Progenitor cell of endocrine pancreas (in vitro differentiated cells): ENCODE data around the gene C1QTNF5. TPM values are rescaled to one million over a fixed set of nuclear protein-coding genes. Genes with fewer than 3 reads are reported as not detected.

Source experiments
- DNase-seq: peaks from one replicate; pipeline ENCODE4 v3.0.0; 2021; ENCODE audit warnings: low spot score; ENCODE audit not compliant: unreplicated experiment
- H3K27ac Mint-ChIP-seq: 2 replicates; pipeline ENCODE4 v1.8.0; 2021; ENCODE audit warnings: mild to moderate bottlenecking, moderate library complexity, mixed read lengths
- H3K27me3 Mint-ChIP-seq: 2 replicates; pipeline ENCODE4 v1.8.0; 2021; ENCODE audit warnings: mixed read lengths
- H3K36me3 Mint-ChIP-seq: 2 replicates; pipeline ENCODE4 v1.8.0; 2022; ENCODE audit warnings: mixed read lengths; ENCODE audit not compliant: insufficient read depth
- H3K4me1 Mint-ChIP-seq: 2 replicates; pipeline ENCODE4 v1.8.0; 2021; ENCODE audit warnings: low read depth, mixed read lengths
- H3K4me3 Mint-ChIP-seq: 2 replicates; pipeline ENCODE4 v1.8.0; 2021; ENCODE audit warnings: low read depth, mild to moderate bottlenecking, moderate library complexity, mixed read lengths
- H3K9me3 Mint-ChIP-seq: 2 replicates; pipeline ENCODE4 v1.8.0; 2021; ENCODE audit warnings: low read depth, mixed read lengths
- total RNA-seq: library from RNA; stranded (reverse); gene quantifications from 2 replicates; pipeline ENCODE4 v1.2.1, GENCODE V29; 2021
- TF ChIP-seq, protein P1 (sequence below): fragments of 200-600 bp; sonication (generic); IDR thresholded peaks from one replicate; pipeline ENCODE4 v1.5.0; 2021; ENCODE audit warnings: antibody characterized with exemption, mild to moderate bottlenecking; ENCODE audit not compliant: unreplicated experiment

Gene C1QTNF5
- total RNA-seq, 1 donor from 2014 or later: 0.31 TPM

DNA sequence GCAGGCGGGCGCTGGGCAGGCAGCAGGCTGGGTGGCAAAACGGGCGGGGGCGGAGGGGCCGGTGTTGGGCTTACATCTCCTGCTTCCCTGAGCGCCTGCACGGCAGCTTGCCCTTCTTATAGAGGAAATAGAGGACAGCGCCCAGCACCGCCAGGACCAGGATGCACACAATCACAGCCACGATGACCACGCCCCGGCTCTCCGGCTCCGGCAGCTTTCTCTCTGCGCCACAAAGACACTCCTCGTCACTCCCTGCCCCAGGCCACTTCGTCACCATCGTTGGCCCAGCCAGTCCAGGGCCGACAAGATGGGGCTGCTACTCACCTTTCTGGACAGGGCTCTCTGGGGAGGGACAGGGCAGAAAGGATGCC lies 30.0 kb downstream of the C1QTNF5 start:
- Mint-ChIP-seq H3K27me3 (peaks cover 15% of the 10 kb centered on the region), H3K9me3 (no peaks in the 10 kb centered on the region), H3K4me3 (no peak overlapping the region), H3K27ac (no peak overlapping the region), H3K36me3 (peaks cover 1% of the 10 kb centered on the region), H3K4me1 (peaks cover 4% of the 10 kb centered on the region)
- TF ChIP-seq, protein P1, sequence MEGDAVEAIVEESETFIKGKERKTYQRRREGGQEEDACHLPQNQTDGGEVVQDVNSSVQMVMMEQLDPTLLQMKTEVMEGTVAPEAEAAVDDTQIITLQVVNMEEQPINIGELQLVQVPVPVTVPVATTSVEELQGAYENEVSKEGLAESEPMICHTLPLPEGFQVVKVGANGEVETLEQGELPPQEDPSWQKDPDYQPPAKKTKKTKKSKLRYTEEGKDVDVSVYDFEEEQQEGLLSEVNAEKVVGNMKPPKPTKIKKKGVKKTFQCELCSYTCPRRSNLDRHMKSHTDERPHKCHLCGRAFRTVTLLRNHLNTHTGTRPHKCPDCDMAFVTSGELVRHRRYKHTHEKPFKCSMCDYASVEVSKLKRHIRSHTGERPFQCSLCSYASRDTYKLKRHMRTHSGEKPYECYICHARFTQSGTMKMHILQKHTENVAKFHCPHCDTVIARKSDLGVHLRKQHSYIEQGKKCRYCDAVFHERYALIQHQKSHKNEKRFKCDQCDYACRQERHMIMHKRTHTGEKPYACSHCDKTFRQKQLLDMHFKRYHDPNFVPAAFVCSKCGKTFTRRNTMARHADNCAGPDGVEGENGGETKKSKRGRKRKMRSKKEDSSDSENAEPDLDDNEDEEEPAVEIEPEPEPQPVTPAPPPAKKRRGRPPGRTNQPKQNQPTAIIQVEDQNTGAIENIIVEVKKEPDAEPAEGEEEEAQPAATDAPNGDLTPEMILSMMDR: no peak
- no peak for DNase-seq

DNA sequence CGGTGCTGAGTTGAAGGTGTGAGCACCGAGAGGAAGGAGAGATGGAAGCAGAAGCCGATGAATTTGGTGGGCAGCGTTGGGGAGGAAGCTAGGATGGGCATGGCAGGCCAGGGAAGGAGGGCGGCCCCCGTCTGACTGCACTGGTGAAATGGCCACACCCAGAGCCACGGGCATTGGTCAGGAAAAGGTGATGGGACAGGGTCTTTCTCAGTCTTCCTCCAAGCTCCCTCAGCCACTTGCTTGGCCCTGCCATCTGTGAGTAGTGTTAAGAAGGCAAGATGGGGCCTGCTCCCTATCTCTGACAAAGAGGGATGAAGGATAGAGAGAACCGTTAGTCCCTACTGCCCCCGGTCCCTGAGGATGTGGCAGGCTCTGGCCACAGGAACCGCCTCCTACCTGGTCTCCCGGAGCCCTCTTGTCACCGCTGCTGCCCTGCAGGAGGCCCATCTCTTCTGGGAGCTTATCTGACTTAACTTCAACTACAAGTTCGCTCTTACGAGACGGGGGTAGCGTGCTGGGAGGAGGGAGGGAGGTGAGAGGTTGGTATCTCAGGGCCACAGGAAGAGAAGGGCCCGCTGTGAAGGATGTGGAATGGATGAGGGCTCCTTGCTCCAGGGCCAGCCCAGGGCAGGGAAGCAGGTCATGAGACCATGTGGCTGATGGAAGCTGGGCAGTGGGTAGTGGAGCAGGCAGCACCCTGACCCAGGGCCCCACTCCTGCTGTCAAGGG lies 30.6 kb downstream of the C1QTNF5 start:
- TF ChIP-seq, protein P1: no peak
- no peaks in the 10 kb centered on the region for H3K4me1 Mint-ChIP-seq
- DNase-seq: no peak
- no peak overlapping the region for H3K4me3 Mint-ChIP-seq
- H3K9me3 Mint-ChIP-seq: no peaks in the 10 kb centered on the region
- peaks cover 10% of the 10 kb centered on the region for H3K27me3 Mint-ChIP-seq
- no peak overlapping the region for H3K27ac Mint-ChIP-seq
- peaks cover 3% of the 10 kb centered on the region for H3K36me3 Mint-ChIP-seq

DNA sequence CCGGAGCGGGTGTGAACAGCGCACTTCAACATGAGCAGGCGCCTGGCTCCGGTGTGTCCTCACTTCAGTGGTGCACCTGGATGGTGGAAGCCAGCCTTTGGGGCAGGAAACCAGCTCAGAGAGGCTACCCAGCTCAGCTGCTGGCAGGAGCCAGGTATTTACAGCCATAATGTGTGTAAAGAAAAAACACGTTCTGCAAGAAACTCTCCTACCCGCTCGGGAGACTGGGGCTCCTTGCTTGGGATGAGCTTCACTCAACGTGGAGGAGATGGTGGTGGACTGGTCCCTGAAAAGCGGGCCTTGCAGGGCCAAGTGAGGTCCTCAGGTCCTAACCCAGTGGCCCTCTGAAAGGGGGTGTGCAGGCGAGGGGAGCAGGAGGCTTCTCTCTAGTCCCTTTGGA lies 31.3 kb downstream of the C1QTNF5 start:
- H3K9me3 Mint-ChIP-seq: no peaks in the 10 kb centered on the region
- H3K27ac Mint-ChIP-seq: no peak overlapping the region
- no peak for DNase-seq
- peaks cover 4% of the 10 kb centered on the region for H3K36me3 Mint-ChIP-seq
- peaks cover 4% of the 10 kb centered on the region for H3K27me3 Mint-ChIP-seq
- no peak overlapping the region for H3K4me3 Mint-ChIP-seq
- H3K4me1 Mint-ChIP-seq: no peaks in the 10 kb centered on the region
- TF ChIP-seq, protein P1: no peak

DNA sequence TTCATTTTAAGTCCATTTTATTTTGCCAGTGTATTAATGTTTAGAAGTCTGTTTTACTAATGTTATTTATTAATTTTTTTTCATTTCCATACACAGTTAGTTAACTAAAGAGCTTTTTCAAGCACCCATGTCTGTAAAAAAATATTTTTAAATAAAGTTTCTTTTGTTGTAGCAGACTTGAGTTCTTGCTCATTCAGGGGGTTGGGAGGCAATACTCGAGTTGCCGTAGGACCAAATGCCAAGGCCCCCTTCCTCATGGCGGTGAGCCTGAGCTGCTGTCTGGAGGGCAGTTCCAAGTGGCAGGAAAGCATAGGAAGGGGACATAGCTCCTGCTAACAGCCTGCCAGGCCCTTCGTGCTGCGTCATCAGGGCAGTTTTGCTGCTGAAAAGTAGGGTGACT lies 32.7 kb downstream of the C1QTNF5 start:
- no peaks in the 10 kb centered on the region for H3K9me3 Mint-ChIP-seq
- TF ChIP-seq, protein P1: no peak
- no peaks in the 10 kb centered on the region for H3K27me3 Mint-ChIP-seq
- peaks cover 4% of the 10 kb centered on the region for H3K36me3 Mint-ChIP-seq
- H3K4me3 Mint-ChIP-seq: no peak overlapping the region
- no peak overlapping the region for H3K27ac Mint-ChIP-seq
- DNase-seq: no peak
- no peaks in the 10 kb centered on the region for H3K4me1 Mint-ChIP-seq

DNA sequence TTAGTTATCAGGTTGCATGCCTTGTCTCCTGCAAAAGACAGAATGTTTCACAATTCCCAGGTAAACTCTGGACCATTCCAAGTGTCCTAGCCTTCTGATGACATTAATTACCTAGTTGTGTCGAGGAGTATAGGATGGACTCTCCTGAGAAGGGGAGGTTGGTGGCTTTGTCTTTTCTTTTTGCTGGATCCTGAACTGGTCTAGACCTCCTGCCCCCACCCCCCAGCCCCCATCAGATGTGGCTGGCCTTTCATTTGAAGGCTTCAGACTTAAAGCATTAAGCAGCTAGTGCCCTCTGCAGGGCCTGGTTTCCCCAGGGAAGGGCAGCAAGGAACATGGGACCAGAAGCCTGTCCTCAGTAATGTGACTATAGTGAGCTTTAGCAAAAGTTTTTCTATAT lies 33.5 kb downstream of the C1QTNF5 start:
- peaks cover 5% of the 10 kb centered on the region for H3K36me3 Mint-ChIP-seq
- TF ChIP-seq, protein P1: no peak
- H3K27me3 Mint-ChIP-seq: no peaks in the 10 kb centered on the region
- no peak for DNase-seq
- H3K27ac Mint-ChIP-seq: no peak overlapping the region
- H3K4me3 Mint-ChIP-seq: no peak overlapping the region
- H3K4me1 Mint-ChIP-seq: no peaks in the 10 kb centered on the region
- H3K9me3 Mint-ChIP-seq: no peaks in the 10 kb centered on the region
